ENCODE data around the gene UNKL.

Gene UNKL

DNA sequence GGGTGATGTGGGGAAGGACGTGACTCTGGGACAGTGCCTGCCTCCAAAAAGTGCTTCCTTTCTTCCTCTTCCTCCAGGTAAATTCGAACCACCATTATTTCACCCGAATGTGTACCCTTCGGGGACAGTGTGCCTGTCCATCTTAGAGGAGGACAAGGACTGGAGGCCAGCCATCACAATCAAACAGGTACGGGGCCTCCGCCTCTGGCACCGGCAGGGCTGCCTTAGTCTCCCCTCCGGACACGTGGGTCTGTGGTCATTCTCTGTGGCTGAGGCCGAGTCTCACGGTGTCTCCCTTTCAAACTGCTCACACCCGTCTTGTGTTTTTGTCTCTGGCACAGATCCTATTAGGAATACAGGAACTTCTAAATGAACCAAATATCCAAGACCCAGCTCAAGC, 94.4 kb downstream of the UNKL start:
- no peak for DNase-seq (ENCODE audit: extremely low read depth, low read depth)
- TF ChIP-seq, protein P1, sequence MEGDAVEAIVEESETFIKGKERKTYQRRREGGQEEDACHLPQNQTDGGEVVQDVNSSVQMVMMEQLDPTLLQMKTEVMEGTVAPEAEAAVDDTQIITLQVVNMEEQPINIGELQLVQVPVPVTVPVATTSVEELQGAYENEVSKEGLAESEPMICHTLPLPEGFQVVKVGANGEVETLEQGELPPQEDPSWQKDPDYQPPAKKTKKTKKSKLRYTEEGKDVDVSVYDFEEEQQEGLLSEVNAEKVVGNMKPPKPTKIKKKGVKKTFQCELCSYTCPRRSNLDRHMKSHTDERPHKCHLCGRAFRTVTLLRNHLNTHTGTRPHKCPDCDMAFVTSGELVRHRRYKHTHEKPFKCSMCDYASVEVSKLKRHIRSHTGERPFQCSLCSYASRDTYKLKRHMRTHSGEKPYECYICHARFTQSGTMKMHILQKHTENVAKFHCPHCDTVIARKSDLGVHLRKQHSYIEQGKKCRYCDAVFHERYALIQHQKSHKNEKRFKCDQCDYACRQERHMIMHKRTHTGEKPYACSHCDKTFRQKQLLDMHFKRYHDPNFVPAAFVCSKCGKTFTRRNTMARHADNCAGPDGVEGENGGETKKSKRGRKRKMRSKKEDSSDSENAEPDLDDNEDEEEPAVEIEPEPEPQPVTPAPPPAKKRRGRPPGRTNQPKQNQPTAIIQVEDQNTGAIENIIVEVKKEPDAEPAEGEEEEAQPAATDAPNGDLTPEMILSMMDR (IDR thresholded peaks at IDR 0.05; ENCODE audit: low read depth, low read length, missing control alignments): no peak
- no peak overlapping the region for H3K4me3 ChIP-seq (replicated peaks; ENCODE audit: low read depth, low read length)

DNA sequence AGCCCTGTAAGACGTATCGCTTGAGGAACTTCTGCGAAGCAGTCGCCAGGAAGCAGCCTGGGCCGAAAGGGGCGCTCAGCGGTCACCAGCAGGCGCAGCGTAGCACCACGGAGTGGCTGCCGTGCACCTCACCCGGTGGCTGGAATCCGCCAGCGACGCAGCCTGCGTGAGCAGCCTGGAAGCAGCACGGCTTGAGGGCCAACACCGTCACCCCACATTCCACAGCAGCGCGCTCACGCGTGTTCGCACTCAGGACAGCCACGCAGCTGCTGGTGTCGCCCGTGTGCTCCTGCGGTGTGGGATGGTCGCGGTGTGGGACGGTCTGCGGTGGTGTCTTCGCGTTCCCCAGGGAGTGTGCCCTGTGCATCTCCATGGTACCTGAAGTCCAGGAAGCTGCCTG, 95.5 kb downstream of the UNKL start:
- H3K4me3 ChIP-seq (replicated peaks; ENCODE audit: low read depth, low read length): no peak overlapping the region

DNA sequence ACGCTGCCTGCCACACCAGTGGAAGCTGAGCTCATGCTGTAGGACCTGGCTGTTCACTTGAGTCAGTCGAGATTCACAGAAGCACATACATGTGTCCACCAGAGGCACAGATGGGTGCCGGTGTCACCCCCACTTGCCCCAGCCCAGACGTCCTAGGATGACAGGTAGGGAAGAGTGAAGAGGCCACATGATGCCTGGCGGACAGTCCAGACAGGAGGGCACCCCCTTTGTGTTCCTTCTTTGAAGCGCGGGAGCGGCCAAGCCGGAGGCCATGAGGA, 96.3 kb downstream of the UNKL start:
- no peak overlapping the region for H3K4me3 ChIP-seq (replicated peaks; ENCODE audit: low read depth, low read length)
- DNase-seq (ENCODE audit: extremely low read depth, low read depth): no peak
- TF ChIP-seq, protein P1 (IDR thresholded peaks at IDR 0.05; ENCODE audit: low read depth, low read length, missing control alignments): no peak

More for the DNA sequence above, 95.5 kb downstream of the UNKL start:
- TF ChIP-seq, protein P1 (IDR thresholded peaks at IDR 0.05; ENCODE audit: low read depth, low read length, missing control alignments): no peak
- DNase-seq (ENCODE audit: extremely low read depth, low read depth): no peak

DNA sequence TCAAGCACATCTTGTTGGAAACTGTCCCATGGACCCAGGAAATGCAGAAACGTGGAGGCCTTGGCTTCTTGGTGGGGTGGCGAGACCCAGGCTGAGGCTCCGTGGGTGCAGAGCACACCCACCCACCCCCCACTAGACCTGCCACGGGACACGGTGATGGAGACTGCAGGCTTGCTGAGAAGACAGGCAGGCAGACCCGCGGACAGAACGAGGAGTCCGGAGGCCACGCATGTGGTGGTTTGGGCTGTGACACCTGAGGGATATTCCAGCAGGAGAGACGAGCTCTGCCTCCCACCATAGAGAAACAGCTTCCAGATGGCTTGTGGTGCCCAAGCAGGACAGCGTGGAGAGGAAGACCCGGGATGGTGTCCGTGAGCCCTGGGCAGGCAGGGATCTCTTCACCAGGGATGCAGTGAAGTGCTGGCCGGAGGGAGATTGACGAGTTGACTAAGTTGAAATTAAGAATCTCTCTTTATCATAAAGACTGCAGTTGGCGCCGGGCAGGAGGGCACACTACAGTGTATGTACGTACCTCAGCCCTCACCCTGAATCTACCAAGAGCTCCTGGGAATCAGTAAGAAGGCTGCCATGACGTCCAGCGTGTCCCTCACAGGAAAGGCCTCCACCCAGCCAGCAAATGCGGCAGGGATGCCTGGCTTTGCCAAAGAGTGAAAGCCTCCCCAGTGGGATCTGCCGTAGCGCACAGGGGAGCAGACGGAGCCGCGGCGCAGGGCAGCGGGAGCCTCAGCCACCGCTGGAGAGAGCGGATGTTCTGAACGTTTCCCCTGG, 96.8 kb downstream of the UNKL start:
- no peak for DNase-seq (ENCODE audit: extremely low read depth, low read depth)
- TF ChIP-seq, protein P1 (IDR thresholded peaks at IDR 0.05; ENCODE audit: low read depth, low read length, missing control alignments): no peak
- no peak overlapping the region for H3K4me3 ChIP-seq (replicated peaks; ENCODE audit: low read depth, low read length)

DNA sequence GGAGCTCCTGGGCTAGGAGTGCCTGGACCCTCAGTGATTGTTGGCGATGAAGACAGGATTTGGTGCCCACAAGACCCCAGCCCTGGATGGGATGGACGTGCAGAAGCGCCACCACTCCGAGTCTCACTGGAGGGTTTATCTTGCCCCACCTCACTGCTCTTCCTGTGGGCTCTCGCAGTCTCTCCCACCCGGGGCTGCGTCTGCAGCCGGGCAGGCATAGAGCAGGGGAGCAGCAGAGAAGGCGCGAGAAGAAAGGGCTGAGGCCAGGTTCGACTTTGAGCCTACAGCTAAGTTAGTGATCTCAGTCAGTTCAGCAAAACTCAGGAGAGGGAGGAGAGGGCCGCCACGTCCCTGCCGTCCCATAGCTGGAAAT, 98.5 kb downstream of the UNKL start:
- TF ChIP-seq, protein P1 (IDR thresholded peaks at IDR 0.05; ENCODE audit: low read depth, low read length, missing control alignments): no peak
- DNase-seq (ENCODE audit: extremely low read depth, low read depth): no peak
- H3K4me3 ChIP-seq (replicated peaks; ENCODE audit: low read depth, low read length): no peak overlapping the region

DNA sequence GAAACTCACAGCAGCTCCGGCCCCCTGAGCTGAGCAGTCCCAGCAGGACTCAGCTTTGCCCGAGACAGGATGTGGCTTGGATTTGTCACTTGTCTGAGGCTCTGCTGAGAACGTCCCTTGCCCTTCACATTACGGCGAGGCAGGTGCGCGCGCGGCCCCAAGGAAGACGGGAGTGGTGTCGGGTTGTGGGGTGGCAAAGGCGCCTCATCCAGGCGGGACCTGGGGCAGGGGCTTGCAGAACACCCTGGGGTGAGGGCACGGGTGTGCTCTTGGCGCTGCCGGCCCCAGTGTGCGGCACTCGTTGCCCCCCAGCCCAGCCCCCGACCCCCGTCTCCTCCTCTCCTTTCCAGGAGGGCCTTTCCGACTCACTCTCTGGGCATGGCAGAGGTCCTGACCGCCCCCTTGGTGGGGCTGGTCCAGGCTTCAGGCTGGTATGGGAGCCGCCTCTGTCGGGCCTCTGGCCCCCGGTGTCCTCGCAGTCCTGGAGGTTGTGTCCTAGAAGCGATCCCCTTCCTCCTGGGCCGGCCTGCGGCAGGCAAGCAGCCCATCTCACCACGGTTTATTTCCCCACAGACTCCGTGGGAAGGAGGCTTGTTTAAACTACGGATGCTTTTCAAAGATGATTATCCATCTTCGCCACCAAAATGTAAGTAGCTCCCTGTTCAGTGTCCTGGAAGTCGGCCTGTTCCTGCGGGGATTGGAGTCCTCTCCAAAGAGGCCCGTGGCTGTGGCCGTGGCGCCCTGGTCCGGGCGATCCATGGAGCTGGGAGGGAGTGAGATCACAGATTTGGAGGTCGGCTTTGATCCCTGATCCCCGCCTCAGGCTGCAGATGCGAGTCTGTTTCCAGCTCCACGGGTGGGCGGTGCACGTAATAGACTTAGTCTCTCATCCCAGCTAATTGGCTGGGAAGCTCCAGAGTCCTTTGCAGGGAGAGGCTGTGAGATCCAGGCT, 99.1 kb downstream of the UNKL start:
- TF ChIP-seq, protein P1 (IDR thresholded peaks at IDR 0.05; ENCODE audit: low read depth, low read length, missing control alignments): no peak
- no peak for DNase-seq (ENCODE audit: extremely low read depth, low read depth)
- no peak overlapping the region for H3K4me3 ChIP-seq (replicated peaks; ENCODE audit: low read depth, low read length)

Data from HFF-Myc (cell line).